Bronchial epithelial cell (primary cell): ENCODE data around the gene ADORA3. TPM values are rescaled to one million over a fixed set of nuclear protein-coding genes. Genes with fewer than 3 reads are reported as not detected.

ENCODE experiments used
- DNase-seq: peaks from one replicate; pipeline ENCODE4 v3.0.0-alpha.2; 2010; ENCODE audit warnings: low read depth
- FAIRE-seq: peaks from 2 replicates; lab custom pipeline; 2011; peaks lifted over from hg19 to GRCh38; lab: Jason Lieb, UNC
- H3K27me3 ChIP-seq: 2 replicates; pipeline ENCODE4 v1.5.1; 2011; ENCODE audit warnings: low read length; ENCODE audit not compliant: control insufficient read depth, insufficient read depth
- H3K36me3 ChIP-seq: 2 replicates; pipeline ENCODE4 v1.5.1; 2011; ENCODE audit warnings: low read length; ENCODE audit not compliant: control insufficient read depth, insufficient read depth
- H3K4me3 ChIP-seq: 2 replicates; pipeline ENCODE4 v1.5.1; 2011; ENCODE audit warnings: mild to moderate bottlenecking, low read depth, low read length, control low read depth
- CTCF ChIP-seq: IDR thresholded peaks from 2 replicates; pipeline ENCODE4 v1.5.1; 2011; ENCODE audit warnings: mild to moderate bottlenecking, moderate library complexity, low read length, control low read depth, inconsistent platforms; ENCODE audit not compliant: insufficient read depth, severe bottlenecking
- total RNA-seq: library from RNA; depleted of rRNA; stranded (reverse); fragments of >200 nt; gene quantifications from 2 replicates; pipeline ENCODE4 v1.2.1, GENCODE V29; 2014

The ADORA3 gene
- total RNA-seq, 1 donor from 2014 or later, result not detected

GRCh38 chr1:111541721-111542120 is 38.3 kb upstream of the ADORA3 start:
- FAIRE-seq (no peak), DNase-seq (peak; percentile 76)
- no peaks in the 10 kb centered on the region for H3K27me3 ChIP-seq
- H3K4me3 ChIP-seq, result no peak overlapping the region
- TF ChIP-seq CTCF, result no peak
- no peaks in the 10 kb centered on the region for H3K36me3 ChIP-seq

GRCh38 chr1:111540928-111541327 is 37.5 kb upstream of the ADORA3 start:
- DNase-seq (no peak), FAIRE-seq (no peak)
- no peaks in the 10 kb centered on the region for H3K27me3 ChIP-seq
- no peaks in the 10 kb centered on the region for H3K36me3 ChIP-seq
- no peak for TF ChIP-seq CTCF
- H3K4me3 ChIP-seq, result no peak overlapping the region

- H3K27me3 ChIP-seq, result no peaks in the 10 kb centered on the region
- no peak for TF ChIP-seq CTCF
- no peaks in the 10 kb centered on the region for H3K36me3 ChIP-seq
- FAIRE-seq, result no peak
- DNase-seq, result no peak
- no peak overlapping the region for H3K4me3 ChIP-seq
These were observed 35.1 kb upstream of the ADORA3 start for GRCh38 chr1:111538343-111539025.

GRCh38 chr1:111535256-111536191 is 32.1 kb upstream of the ADORA3 start:
- no peaks in the 10 kb centered on the region for H3K36me3 ChIP-seq
- FAIRE-seq, result no peak
- no peak for DNase-seq
- H3K27me3 ChIP-seq, result no peaks in the 10 kb centered on the region
- TF ChIP-seq CTCF, result no peak
- no peak overlapping the region for H3K4me3 ChIP-seq

- Histone ChIP-seq H3K4me3 (no peak overlapping the region), H3K36me3 (no peaks in the 10 kb centered on the region), H3K27me3 (peaks cover 2% of the 10 kb centered on the region)
- no peak for FAIRE-seq
- DNase-seq, result no peak
- TF ChIP-seq CTCF, result no peak
These were observed 16.6 kb upstream of the ADORA3 start for GRCh38 chr1:111520053-111520452.
